ENCODE data around the gene TNNT3.
"Not testable (repeated sequence)": the region's sequence is repeated elsewhere in the genome, so short reads cannot be mapped to it uniquely, and the experiment has no call there.

The TNNT3 gene

GRCh38 chr11:1919391-1920127 lies at the start of gene TNNT3:
TSS of gene TNNT3 (plus strand) at chr11:1919703. CDS start at chr11:1922875, 3,172 bp downstream.
- peaks cover 7% of the 10 kb centered on the region for H3K27me3 ChIP-seq (ENCODE audit: insufficient read depth, low read length)
- no peak within 1 kb of the TSS for H2AFZ ChIP-seq (ENCODE audit: low read depth, low read length)
- no peaks in the 10 kb centered on the region for H3K36me3 ChIP-seq (ENCODE audit: insufficient read depth, low read length)
- H3K4me1 ChIP-seq (ENCODE audit: insufficient read depth, low read length) = no peaks in the 10 kb centered on the region
- no peaks in the 10 kb centered on the region for H3K9me3 ChIP-seq (ENCODE audit: low read length)
- no peak within 1 kb of the TSS for H3K4me3 ChIP-seq (ENCODE audit: low read length)

- Histone ChIP-seq H3K4me3 (ENCODE audit: low read length) (no peak overlapping the region), H2AFZ (ENCODE audit: low read depth, low read length) (no peak overlapping the region), H3K27me3 (ENCODE audit: insufficient read depth, low read length) (no peaks in the 10 kb centered on the region), H3K4me1 (ENCODE audit: insufficient read depth, low read length) (no peaks in the 10 kb centered on the region), H3K9me3 (ENCODE audit: low read length) (no peaks in the 10 kb centered on the region), H3K36me3 (ENCODE audit: insufficient read depth, low read length) (no peaks in the 10 kb centered on the region)
These were observed 49.2 kb upstream of the TNNT3 start for GRCh38 chr11:1870326-1870696.

GRCh38 chr11:1870721-1871466 lies 48.6 kb upstream of the TNNT3 start:
- H2AFZ ChIP-seq (ENCODE audit: low read depth, low read length) = no peak overlapping the region
- no peaks in the 10 kb centered on the region for H3K4me1 ChIP-seq (ENCODE audit: insufficient read depth, low read length)
- H3K36me3 ChIP-seq (ENCODE audit: insufficient read depth, low read length) = no peaks in the 10 kb centered on the region
- H3K27me3 ChIP-seq (ENCODE audit: insufficient read depth, low read length) = no peaks in the 10 kb centered on the region
- H3K4me3 ChIP-seq (ENCODE audit: low read length) = no peak overlapping the region
- no peaks in the 10 kb centered on the region for H3K9me3 ChIP-seq (ENCODE audit: low read length)

- no peaks in the 10 kb centered on the region for H3K9me3 ChIP-seq (ENCODE audit: low read length)
- no peak overlapping the region for H2AFZ ChIP-seq (ENCODE audit: low read depth, low read length)
- no peak overlapping the region for H3K4me3 ChIP-seq (ENCODE audit: low read length)
- no peaks in the 10 kb centered on the region for H3K36me3 ChIP-seq (ENCODE audit: insufficient read depth, low read length)
- no peaks in the 10 kb centered on the region for H3K27me3 ChIP-seq (ENCODE audit: insufficient read depth, low read length)
- no peaks in the 10 kb centered on the region for H3K4me1 ChIP-seq (ENCODE audit: insufficient read depth, low read length)
These were observed 48.0 kb upstream of the TNNT3 start for GRCh38 chr11:1871531-1871930.

- Histone ChIP-seq H3K4me3 (ENCODE audit: low read length) (no peak overlapping the region), H3K27me3 (ENCODE audit: insufficient read depth, low read length) (no peaks in the 10 kb centered on the region), H2AFZ (ENCODE audit: low read depth, low read length) (no peak overlapping the region), H3K36me3 (ENCODE audit: insufficient read depth, low read length) (no peaks in the 10 kb centered on the region), H3K9me3 (ENCODE audit: low read length) (no peaks in the 10 kb centered on the region), H3K4me1 (ENCODE audit: insufficient read depth, low read length) (peaks cover 2% of the 10 kb centered on the region)
These were observed 47.1 kb upstream of the TNNT3 start for GRCh38 chr11:1872267-1872985.

- Histone ChIP-seq H3K4me3 (ENCODE audit: low read length) (no peak overlapping the region), H3K4me1 (ENCODE audit: insufficient read depth, low read length) (peaks cover 2% of the 10 kb centered on the region), H3K36me3 (ENCODE audit: insufficient read depth, low read length) (no peaks in the 10 kb centered on the region), H2AFZ (ENCODE audit: low read depth, low read length) (no peak overlapping the region), H3K27me3 (ENCODE audit: insufficient read depth, low read length) (no peaks in the 10 kb centered on the region), H3K9me3 (ENCODE audit: low read length) (no peaks in the 10 kb centered on the region)
These were observed 46.3 kb upstream of the TNNT3 start for GRCh38 chr11:1873048-1873812.

- not testable (repeated sequence) for H3K9me3 ChIP-seq (ENCODE audit: low read length); H3K36me3 ChIP-seq (ENCODE audit: insufficient read depth, low read length); H2AFZ ChIP-seq (ENCODE audit: low read depth, low read length); H3K4me1 ChIP-seq (ENCODE audit: insufficient read depth, low read length); H3K4me3 ChIP-seq (ENCODE audit: low read length); H3K27me3 ChIP-seq (ENCODE audit: insufficient read depth, low read length)
These were observed 45.7 kb upstream of the TNNT3 start for GRCh38 chr11:1873813-1874150.

GRCh38 chr11:1874441-1875092 lies 44.9 kb upstream of the TNNT3 start:
- H3K36me3 ChIP-seq (ENCODE audit: insufficient read depth, low read length); H3K27me3 ChIP-seq (ENCODE audit: insufficient read depth, low read length); H2AFZ ChIP-seq (ENCODE audit: low read depth, low read length); H3K4me1 ChIP-seq (ENCODE audit: insufficient read depth, low read length); H3K9me3 ChIP-seq (ENCODE audit: low read length); H3K4me3 ChIP-seq (ENCODE audit: low read length): not testable (repeated sequence)

- Histone ChIP-seq H3K27me3 (ENCODE audit: insufficient read depth, low read length) (no peaks in the 10 kb centered on the region), H3K4me3 (ENCODE audit: low read length) (no peak overlapping the region), H3K36me3 (ENCODE audit: insufficient read depth, low read length) (no peaks in the 10 kb centered on the region), H3K9me3 (ENCODE audit: low read length) (no peaks in the 10 kb centered on the region), H3K4me1 (ENCODE audit: insufficient read depth, low read length) (peaks cover 2% of the 10 kb centered on the region), H2AFZ (ENCODE audit: low read depth, low read length) (no peak overlapping the region)
These were observed 44.2 kb upstream of the TNNT3 start for GRCh38 chr11:1875093-1875850.

- H3K9me3 ChIP-seq (ENCODE audit: low read length); H3K36me3 ChIP-seq (ENCODE audit: insufficient read depth, low read length); H3K27me3 ChIP-seq (ENCODE audit: insufficient read depth, low read length); H3K4me1 ChIP-seq (ENCODE audit: insufficient read depth, low read length); H3K4me3 ChIP-seq (ENCODE audit: low read length); H2AFZ ChIP-seq (ENCODE audit: low read depth, low read length): not testable (repeated sequence)
These were observed 43.6 kb upstream of the TNNT3 start for GRCh38 chr11:1875851-1876301.

GRCh38 chr11:1876361-1877063 lies 43.0 kb upstream of the TNNT3 start:
- no peak overlapping the region for H3K4me3 ChIP-seq (ENCODE audit: low read length)

More at GRCh38 chr11:1876361-1877063, 43.0 kb upstream of the TNNT3 start:
- no peaks in the 10 kb centered on the region for H3K36me3 ChIP-seq (ENCODE audit: insufficient read depth, low read length)
- no peaks in the 10 kb centered on the region for H3K9me3 ChIP-seq (ENCODE audit: low read length)
- peaks cover 2% of the 10 kb centered on the region for H3K4me1 ChIP-seq (ENCODE audit: insufficient read depth, low read length)
- no peak overlapping the region for H2AFZ ChIP-seq (ENCODE audit: low read depth, low read length)
- H3K27me3 ChIP-seq (ENCODE audit: insufficient read depth, low read length) = no peaks in the 10 kb centered on the region
